ENCODE measurements around the gene ZFAND6. TPM values are rescaled to one million over a fixed set of nuclear protein-coding genes. Genes with fewer than 3 reads are reported as not detected.

ZFAND6 gene
- total RNA-seq, 4 donors from 2014 or later: 75.9 to 154 (median 81.0) TPM

DNA sequence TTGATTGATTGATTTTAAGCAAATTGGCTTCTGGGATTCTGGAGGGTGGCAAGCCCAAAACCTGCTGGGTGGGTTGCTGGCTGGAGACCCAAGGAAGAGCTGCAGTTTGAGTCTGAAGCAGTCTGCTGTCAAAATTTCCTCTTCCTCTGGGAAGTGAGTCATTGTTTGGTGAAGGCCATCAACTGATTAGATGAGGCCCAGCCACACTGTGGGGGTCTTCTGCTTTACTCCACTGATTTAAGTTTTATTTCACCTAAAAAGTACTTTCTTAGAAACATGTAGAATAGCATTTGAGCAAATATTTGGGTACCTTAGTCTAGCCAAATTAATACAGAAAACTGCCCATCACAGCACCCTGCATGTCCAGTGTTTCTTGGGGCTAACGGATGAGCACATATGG, 127.1 kb downstream of the ZFAND6 start:
- Histone ChIP-seq H3K36me3 (peaks cover 0 to 42% (median 0%) of the 10 kb centered on the region in 3 donors), H3K27ac (no peak overlapping the region), H3K9me3 (no peaks in the 10 kb centered on the region), H3K4me3 (no peak overlapping the region), H3K4me1 (no peaks in the 10 kb centered on the region), H3K27me3 (no peaks in the 10 kb centered on the region)
- DNase-seq: no peak
- TF ChIP-seq POLR2A (IDR thresholded peaks at IDR 0.05): no peak
- TF ChIP-seq, protein P1, sequence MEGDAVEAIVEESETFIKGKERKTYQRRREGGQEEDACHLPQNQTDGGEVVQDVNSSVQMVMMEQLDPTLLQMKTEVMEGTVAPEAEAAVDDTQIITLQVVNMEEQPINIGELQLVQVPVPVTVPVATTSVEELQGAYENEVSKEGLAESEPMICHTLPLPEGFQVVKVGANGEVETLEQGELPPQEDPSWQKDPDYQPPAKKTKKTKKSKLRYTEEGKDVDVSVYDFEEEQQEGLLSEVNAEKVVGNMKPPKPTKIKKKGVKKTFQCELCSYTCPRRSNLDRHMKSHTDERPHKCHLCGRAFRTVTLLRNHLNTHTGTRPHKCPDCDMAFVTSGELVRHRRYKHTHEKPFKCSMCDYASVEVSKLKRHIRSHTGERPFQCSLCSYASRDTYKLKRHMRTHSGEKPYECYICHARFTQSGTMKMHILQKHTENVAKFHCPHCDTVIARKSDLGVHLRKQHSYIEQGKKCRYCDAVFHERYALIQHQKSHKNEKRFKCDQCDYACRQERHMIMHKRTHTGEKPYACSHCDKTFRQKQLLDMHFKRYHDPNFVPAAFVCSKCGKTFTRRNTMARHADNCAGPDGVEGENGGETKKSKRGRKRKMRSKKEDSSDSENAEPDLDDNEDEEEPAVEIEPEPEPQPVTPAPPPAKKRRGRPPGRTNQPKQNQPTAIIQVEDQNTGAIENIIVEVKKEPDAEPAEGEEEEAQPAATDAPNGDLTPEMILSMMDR (IDR thresholded peaks at IDR 0.05): no peak

Small RNAs within 50 kb of the gene (small RNA-seq; reads per million reads assigned to genes)
- gene RF00017: 0 reads per million in 2 donors

Other genes starting within 250 kb of the ZFAND6 start
- 10 to 100 TPM in 3 of 4 donors, not detected in 1; 26.7 to 49.9 (median 29.8) TPM for gene MTHFS, start 162.7 kb upstream of the ZFAND6 start, total RNA-seq
- 10 to 100 TPM in 1 of 4 donors, 1 to 10 TPM in 1, not detected in 2; 3.8 to 21.5 TPM for gene BCL2A1, start 88.5 kb upstream of the ZFAND6 start, total RNA-seq
- gene FAH, start 93.3 kb downstream of the ZFAND6 start, total RNA-seq: 10 to 100 TPM in 3 of 4 donors, 1 to 10 TPM in 1; 6.6 to 17.3 (median 15.3) TPM
- 1 to 10 TPM in 1 of 4 donors, under 1 TPM in 2, not detected in 1; 0.53 to 5.0 (median 0.54) TPM for gene CTXND1, start 192.5 kb downstream of the ZFAND6 start, total RNA-seq

Measured in Peyer's patch (tissue), 4 donors.